Endothelial cell of umbilical vein (primary cell): ENCODE measurements around the gene ZNF366. TPM values are rescaled to one million over a fixed set of nuclear protein-coding genes. Genes with fewer than 3 reads are reported as not detected.

Source experiments
- BruUV-seq: library from RNA; stranded (reverse); fragments of 400-500 nt; replicated peaks from 2 replicates; lab custom pipeline; 2021; lab: Mats Ljungman, UMichigan
- CTCF ChIA-PET: fragments of 300-600, 350-600 bp; sonication (Branson Sonifier 250); formaldehyde crosslinking; loops from one replicate; lab custom pipeline; 2021; ENCODE audit warnings: antibody characterized with exemption, inconsistent platforms; lab: Charles Lee
- POLR2A ChIA-PET: fragments of 300-600, 350-600 bp; sonication (Branson Sonifier 250); formaldehyde crosslinking; loops from one replicate; lab custom pipeline; 2021; ENCODE audit warnings: antibody characterized with exemption, inconsistent platforms; lab: Charles Lee
- DNase-seq: peaks from one replicate; pipeline ENCODE4 v3.0.0-alpha.2; 2011; ENCODE audit warnings: low read depth, low spot score
- FAIRE-seq: peaks from 2 replicates; lab custom pipeline; 2011; peaks lifted over from hg19 to GRCh38; lab: Jason Lieb, UNC
- H2AFZ ChIP-seq: 2 replicates; pipeline ENCODE4 v1.6.0; 2012; ENCODE audit warnings: low read depth, low read length, control low read depth, inconsistent platforms
- H3K27ac ChIP-seq: 2 replicates; pipeline ENCODE4 v1.5.1; 2011; ENCODE audit warnings: low read depth, mild to moderate bottlenecking, control low read depth, low read length, moderate library complexity; ENCODE audit not compliant: insufficient read depth
- H3K27me3 ChIP-seq, 2 experiments: 2 replicates each; pipeline versions ENCODE4 v1.6.0 to v1.6.1; 2011; ENCODE audit warnings: low read length in 2 of 2, mixed read lengths in 1 of 2; ENCODE audit not compliant: control insufficient read depth in 2 of 2, insufficient read depth in 2 of 2
- H3K36me3 ChIP-seq, 2 experiments: 2 replicates in 1 of 2; 3 replicates in 1 of 2; pipeline ENCODE4 v1.5.1; 2011; ENCODE audit warnings: low read length in 2 of 2, mild to moderate bottlenecking in 1 of 2, moderate library complexity in 1 of 2; ENCODE audit not compliant: control insufficient read depth in 2 of 2, insufficient read depth in 2 of 2; ENCODE audit errors: extremely low read depth in 1 of 2
- H3K4me1 ChIP-seq: 3 replicates; pipeline ENCODE4 v1.5.1; 2011; ENCODE audit warnings: mild to moderate bottlenecking, low read length; ENCODE audit not compliant: control insufficient read depth, insufficient read depth; ENCODE audit errors: extremely low read depth
- H3K4me2 ChIP-seq: 2 replicates; pipeline ENCODE4 v1.6.1; 2011; ENCODE audit warnings: low read length, control low read depth, mixed read lengths; ENCODE audit not compliant: insufficient read depth
- H3K4me3 ChIP-seq, 3 experiments: fragments of 200-600 bp in 1 of 3; sonication (generic), shearing (Covaris generic) in 1 of 3; replicated peaks in 1 of 3; 2 replicates each; pipeline ENCODE4 v1.5.1; 2011 to 2016; ENCODE audit warnings: control low read depth in 3 of 3, low read length in 3 of 3, mild to moderate bottlenecking in 2 of 3, inconsistent platforms in 1 of 3, low read depth in 1 of 3, moderate library complexity in 1 of 3; ENCODE audit not compliant: insufficient read depth in 1 of 3
- H3K79me2 ChIP-seq: 2 replicates; pipeline ENCODE4 v1.6.0; 2012; ENCODE audit warnings: low read length, inconsistent platforms; ENCODE audit not compliant: control insufficient read depth, insufficient read depth
- H3K9ac ChIP-seq: replicated peaks from 2 replicates; pipeline ENCODE3; 2011; ENCODE audit warnings: low read length, control low read depth; ENCODE audit not compliant: insufficient read depth; ENCODE audit errors: extremely low read depth
- H3K9me1 ChIP-seq: replicated peaks from 3 replicates; pipeline ENCODE4 v1.6.0; 2011; ENCODE audit warnings: mild to moderate bottlenecking, low read length; ENCODE audit not compliant: control insufficient read depth, insufficient read depth; ENCODE audit errors: extremely low read depth
- H3K9me3 ChIP-seq: replicated peaks from 2 replicates; pipeline ENCODE4 v1.5.1; 2012; ENCODE audit warnings: low read length, inconsistent platforms; ENCODE audit not compliant: control insufficient read depth, insufficient read depth
- H4K20me1 ChIP-seq: replicated peaks from 2 replicates; pipeline ENCODE3; 2011; ENCODE audit warnings: mild to moderate bottlenecking, low read length; ENCODE audit not compliant: control insufficient read depth, insufficient read depth; ENCODE audit errors: extremely low read depth
- EZH2 ChIP-seq: IDR thresholded peaks from 2 replicates; pipeline ENCODE4 v1.6.1; 2012; ENCODE audit warnings: borderline replicate concordance, low read depth, mild to moderate bottlenecking, moderate library complexity, low read length, inconsistent platforms; ENCODE audit not compliant: severe bottlenecking
- FOS ChIP-seq: IDR thresholded peaks from 2 replicates; pipeline ENCODE4 v1.6.1; 2011; ENCODE audit warnings: mild to moderate bottlenecking, low read length, moderate library complexity, borderline replicate concordance; ENCODE audit not compliant: insufficient read depth
- GATA2 ChIP-seq: IDR thresholded peaks from 2 replicates; pipeline ENCODE4 v1.7.0; 2011; ENCODE audit warnings: low read depth, mild to moderate bottlenecking, moderate library complexity, mixed read lengths, low read length; ENCODE audit not compliant: insufficient read length, insufficient read depth
- JUN ChIP-seq: IDR thresholded peaks from 2 replicates; pipeline ENCODE4 v1.6.1; 2011; ENCODE audit warnings: borderline replicate concordance, low read depth; ENCODE audit not compliant: insufficient read length, insufficient read depth
- MYC ChIP-seq: IDR thresholded peaks from one replicate; pipeline ENCODE4 v1.6.1; 2011; ENCODE audit warnings: mild to moderate bottlenecking, low read depth, low read length
- POLR2A ChIP-seq: IDR thresholded peaks from 2 replicates; pipeline ENCODE4 v1.6.1; 2012; ENCODE audit warnings: low read depth, mild to moderate bottlenecking, control low read depth, low read length
- POLR2AphosphoS5 ChIP-seq: IDR thresholded peaks from 2 replicates; pipeline ENCODE4 v1.6.1; 2012; ENCODE audit warnings: low read depth, mild to moderate bottlenecking, control low read depth, low read length, moderate library complexity; ENCODE audit not compliant: insufficient read depth
- dilution Hi-C: fragments of 300-500 bp; cut with MboI; formaldehyde crosslinking; loops from one replicate; pipeline ENCODE4 v1.15.0; 2019; ENCODE audit warnings: low sequenced_read_pairs; ENCODE audit not compliant: extremely low pct_ligation_motif_present
- intact Hi-C: fragments of 100-400 bp; cut with micrococcal nuclease; formaldehyde crosslinking; loops from one replicate; pipeline ENCODE4 v1.10.0; 2022
- polyA plus RNA-seq, 4 experiments: library from polyadenylated mRNA; depleted of rRNA in 3 of 4; stranded (reverse) in 3 of 4; unstranded in 1 of 4; fragments of >200 nt; gene quantifications; 2 replicates each; pipeline versions ENCODE4 v1.2.1 to v1.2.3, GENCODE V29; 2011 to 2012; ENCODE audit warnings: missing spikeins in 1 of 4
- total RNA-seq: library from RNA; stranded (reverse); gene quantifications from 2 replicates; pipeline ENCODE4 v1.2.3, GENCODE V29; 2021
- TF ChIP-seq, protein P1 (sequence below), 2 donors: IDR thresholded peaks; 1 replicate in 1 of 2; 2 replicates in 1 of 2; pipeline ENCODE4 v1.5.1; 2011; ENCODE audit warnings: low read length in 2 of 2, mild to moderate bottlenecking in 2 of 2, moderate library complexity in 2 of 2, control low read depth in 1 of 2, inconsistent platforms in 1 of 2, low read depth in 1 of 2; ENCODE audit not compliant: insufficient read depth in 1 of 2; ENCODE audit errors: extremely low read depth in 1 of 2
- TF ChIP-seq, protein P2 (sequence below): IDR thresholded peaks from 2 replicates; pipeline ENCODE4 v1.6.1; 2011; ENCODE audit not compliant: insufficient read depth, insufficient read length

Gene ZNF366
- total and polyA plus RNA-seq, 2 donors (not counting 3 experiments of a cell fraction or from before 2014, with no cell fraction given): 1.3 to 4.1 TPM

DNA sequence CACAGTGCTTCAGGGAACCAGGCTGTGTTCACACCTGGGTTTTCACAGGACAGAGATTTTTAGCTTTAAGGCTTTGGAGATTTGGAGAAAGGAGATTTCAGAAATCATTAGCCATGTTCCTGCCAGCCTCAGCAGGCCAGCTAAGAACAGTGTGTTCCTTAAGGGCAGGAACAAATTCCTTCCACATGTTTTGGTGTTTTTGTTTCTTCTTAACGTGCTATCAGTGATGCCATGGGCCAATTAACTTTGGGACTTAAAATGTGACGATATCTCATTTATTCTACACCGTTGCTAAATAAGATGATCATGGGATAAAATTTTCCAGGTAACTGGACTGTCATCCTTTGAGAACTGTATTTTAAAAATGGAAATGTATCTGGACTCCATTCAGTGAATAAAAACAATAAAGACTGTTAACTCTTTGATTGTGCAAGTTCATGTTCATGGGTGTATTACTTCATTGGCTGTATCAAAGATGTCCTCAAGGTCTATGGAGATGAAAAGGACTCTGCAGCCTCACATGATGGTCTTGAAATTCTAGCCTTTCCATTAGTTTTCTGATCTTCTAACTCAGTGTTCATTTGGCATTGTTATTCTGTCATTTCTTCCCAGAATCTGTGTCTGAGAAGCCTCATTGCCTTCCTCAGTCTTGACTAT lies 72.3 kb downstream of the ZNF366 start:
- DNase-seq (no peak), FAIRE-seq (peak; percentile 4)
- Histone ChIP-seq H3K36me3 (no peaks in the 10 kb centered on the region), H3K9ac (no peak overlapping the region), H3K9me1 (no peaks in the 10 kb centered on the region), H3K4me1 (peaks cover 5% of the 10 kb centered on the region), H3K4me3 (no peak overlapping the region), H3K79me2 (no peaks in the 10 kb centered on the region), H3K27me3 (no peaks in the 10 kb centered on the region), H3K9me3 (no peaks in the 10 kb centered on the region), H4K20me1 (no peaks in the 10 kb centered on the region), H3K4me2 (no peak overlapping the region), H3K27ac (no peak overlapping the region), H2AFZ (peak overlapping the region; percentile 24)
- POLR2A ChIA-PET: no interaction called here
- dilution Hi-C loops: no loop called here
- no TSS peak for BruUV-seq
- TF ChIP-seq, protein P1, sequence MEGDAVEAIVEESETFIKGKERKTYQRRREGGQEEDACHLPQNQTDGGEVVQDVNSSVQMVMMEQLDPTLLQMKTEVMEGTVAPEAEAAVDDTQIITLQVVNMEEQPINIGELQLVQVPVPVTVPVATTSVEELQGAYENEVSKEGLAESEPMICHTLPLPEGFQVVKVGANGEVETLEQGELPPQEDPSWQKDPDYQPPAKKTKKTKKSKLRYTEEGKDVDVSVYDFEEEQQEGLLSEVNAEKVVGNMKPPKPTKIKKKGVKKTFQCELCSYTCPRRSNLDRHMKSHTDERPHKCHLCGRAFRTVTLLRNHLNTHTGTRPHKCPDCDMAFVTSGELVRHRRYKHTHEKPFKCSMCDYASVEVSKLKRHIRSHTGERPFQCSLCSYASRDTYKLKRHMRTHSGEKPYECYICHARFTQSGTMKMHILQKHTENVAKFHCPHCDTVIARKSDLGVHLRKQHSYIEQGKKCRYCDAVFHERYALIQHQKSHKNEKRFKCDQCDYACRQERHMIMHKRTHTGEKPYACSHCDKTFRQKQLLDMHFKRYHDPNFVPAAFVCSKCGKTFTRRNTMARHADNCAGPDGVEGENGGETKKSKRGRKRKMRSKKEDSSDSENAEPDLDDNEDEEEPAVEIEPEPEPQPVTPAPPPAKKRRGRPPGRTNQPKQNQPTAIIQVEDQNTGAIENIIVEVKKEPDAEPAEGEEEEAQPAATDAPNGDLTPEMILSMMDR (IDR thresholded peaks at IDR 0.05; ENCODE audit: extremely low read depth in 1 of 2, insufficient read depth in 1 of 2, low read depth in 1 of 2, low read length in 2 of 2): no peak
- TF ChIP-seq MYC (no peak), FOS (no peak), GATA2 (no peak), POLR2AphosphoS5 (no peak), POLR2A (no peak), JUN (no peak), EZH2 (no peak)
- TF ChIP-seq, protein P2, sequence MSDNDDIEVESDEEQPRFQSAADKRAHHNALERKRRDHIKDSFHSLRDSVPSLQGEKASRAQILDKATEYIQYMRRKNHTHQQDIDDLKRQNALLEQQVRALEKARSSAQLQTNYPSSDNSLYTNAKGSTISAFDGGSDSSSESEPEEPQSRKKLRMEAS: no peak
- intact Hi-C loops: no loop called here
- CTCF ChIA-PET: no interaction called here
